ENCODE results near the gene CFAP70.

- TF ChIP-seq POLR2A (IDR thresholded peaks at IDR 0.05): no peak
- no peak for TF ChIP-seq EP300 (IDR thresholded peaks at IDR 0.05)
- TF ChIP-seq, protein P1, sequence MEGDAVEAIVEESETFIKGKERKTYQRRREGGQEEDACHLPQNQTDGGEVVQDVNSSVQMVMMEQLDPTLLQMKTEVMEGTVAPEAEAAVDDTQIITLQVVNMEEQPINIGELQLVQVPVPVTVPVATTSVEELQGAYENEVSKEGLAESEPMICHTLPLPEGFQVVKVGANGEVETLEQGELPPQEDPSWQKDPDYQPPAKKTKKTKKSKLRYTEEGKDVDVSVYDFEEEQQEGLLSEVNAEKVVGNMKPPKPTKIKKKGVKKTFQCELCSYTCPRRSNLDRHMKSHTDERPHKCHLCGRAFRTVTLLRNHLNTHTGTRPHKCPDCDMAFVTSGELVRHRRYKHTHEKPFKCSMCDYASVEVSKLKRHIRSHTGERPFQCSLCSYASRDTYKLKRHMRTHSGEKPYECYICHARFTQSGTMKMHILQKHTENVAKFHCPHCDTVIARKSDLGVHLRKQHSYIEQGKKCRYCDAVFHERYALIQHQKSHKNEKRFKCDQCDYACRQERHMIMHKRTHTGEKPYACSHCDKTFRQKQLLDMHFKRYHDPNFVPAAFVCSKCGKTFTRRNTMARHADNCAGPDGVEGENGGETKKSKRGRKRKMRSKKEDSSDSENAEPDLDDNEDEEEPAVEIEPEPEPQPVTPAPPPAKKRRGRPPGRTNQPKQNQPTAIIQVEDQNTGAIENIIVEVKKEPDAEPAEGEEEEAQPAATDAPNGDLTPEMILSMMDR (IDR thresholded peaks at IDR 0.05): no peak
- TF ChIP-seq POLR2AphosphoS5 (IDR thresholded peaks at IDR 0.05): no peak
Observed at GRCh38 chr10:73264423-73264822, 94.2 kb downstream of the CFAP70 start.
